Activated naive CD4-positive, alpha-beta T cell treated with anti-CD3 and anti-CD28 coated beads, Interleukin-2, amount 10 ng/mL, durations not matched to agents 7 days and 5 days (primary cell): ENCODE data around the gene COL4A1.
"Not testable (repeated sequence)": the region's sequence is repeated elsewhere in the genome, so short reads cannot be mapped to it uniquely, and the experiment has no call there.

ENCODE experiments used
- CTCF ChIA-PET: fragments of 350-600 bp; sonication (Branson Sonifier 250); formaldehyde crosslinking; loops from one replicate; lab custom pipeline; 2021; ENCODE audit warnings: antibody characterized with exemption; lab: Charles Lee
- DNase-seq: peaks from one replicate; pipeline ENCODE4 v3.0.0-alpha.2; 2020
- H3K27ac Mint-ChIP-seq: one replicate; pipeline ENCODE4 v1.8.0; 2021; ENCODE audit warnings: mild to moderate bottlenecking, moderate library complexity, mixed read lengths
- H3K27me3 Mint-ChIP-seq: one replicate; pipeline ENCODE4 v1.8.0; 2021; ENCODE audit warnings: mild to moderate bottlenecking, mixed read lengths
- H3K36me3 Mint-ChIP-seq: one replicate; pipeline ENCODE4 v1.8.0; 2021; ENCODE audit warnings: mixed read lengths
- H3K4me1 Mint-ChIP-seq: one replicate; pipeline ENCODE4 v1.8.0; 2021; ENCODE audit warnings: mixed read lengths
- H3K4me3 Mint-ChIP-seq: one replicate; pipeline ENCODE4 v1.8.0; 2021; ENCODE audit warnings: mild to moderate bottlenecking, moderate library complexity, mixed read lengths
- H3K9me3 Mint-ChIP-seq: one replicate; pipeline ENCODE4 v1.8.0; 2021; ENCODE audit warnings: mixed read lengths

COL4A1 gene

GRCh38 chr13:110125613-110126272 lies 181.2 kb downstream of the COL4A1 start:
- Mint-ChIP-seq H3K27me3 (peaks cover 55% of the 10 kb centered on the region), H3K9me3 (no peaks in the 10 kb centered on the region), H3K4me1 (no peaks in the 10 kb centered on the region), H3K4me3 (no peak overlapping the region), H3K36me3 (no peaks in the 10 kb centered on the region), H3K27ac (no peak overlapping the region)
- CTCF ChIA-PET = no interaction called here
- no peak for DNase-seq

GRCh38 chr13:110125157-110125556 lies 181.8 kb downstream of the COL4A1 start:
- Mint-ChIP-seq H3K4me3 (no peak overlapping the region), H3K9me3 (no peaks in the 10 kb centered on the region), H3K27me3 (peaks cover 58% of the 10 kb centered on the region), H3K27ac (no peak overlapping the region), H3K36me3 (no peaks in the 10 kb centered on the region), H3K4me1 (no peaks in the 10 kb centered on the region)
- CTCF ChIA-PET = no interaction called here
- DNase-seq = no peak

- no peaks in the 10 kb centered on the region for H3K36me3 Mint-ChIP-seq
- CTCF ChIA-PET = no interaction called here
- H3K4me3 Mint-ChIP-seq = no peak overlapping the region
- no peak overlapping the region for H3K27ac Mint-ChIP-seq
- no peaks in the 10 kb centered on the region for H3K9me3 Mint-ChIP-seq
- H3K27me3 Mint-ChIP-seq = peaks cover 53% of the 10 kb centered on the region
- DNase-seq = no peak
- no peaks in the 10 kb centered on the region for H3K4me1 Mint-ChIP-seq
Measured at GRCh38 chr13:110124201-110124940, 182.6 kb downstream of the COL4A1 start.

GRCh38 chr13:110123041-110123809 lies 183.7 kb downstream of the COL4A1 start:
- Mint-ChIP-seq H3K9me3 (no peaks in the 10 kb centered on the region), H3K27ac (no peak overlapping the region), H3K27me3 (peaks cover 53% of the 10 kb centered on the region), H3K36me3 (no peaks in the 10 kb centered on the region), H3K4me1 (no peaks in the 10 kb centered on the region), H3K4me3 (no peak overlapping the region)
- DNase-seq = no peak
- CTCF ChIA-PET = no interaction called here

- no peak for DNase-seq
- Mint-ChIP-seq H3K4me1 (no peaks in the 10 kb centered on the region), H3K27me3 (peaks cover 44% of the 10 kb centered on the region), H3K36me3 (no peaks in the 10 kb centered on the region), H3K9me3 (no peaks in the 10 kb centered on the region), H3K27ac (no peak overlapping the region), H3K4me3 (no peak overlapping the region)
- CTCF ChIA-PET = no interaction called here
Measured at GRCh38 chr13:110121422-110122083, 185.4 kb downstream of the COL4A1 start.

- Mint-ChIP-seq H3K27ac (no peak overlapping the region), H3K4me1 (no peaks in the 10 kb centered on the region), H3K36me3 (no peaks in the 10 kb centered on the region), H3K27me3 (peaks cover 38% of the 10 kb centered on the region), H3K4me3 (no peak overlapping the region), H3K9me3 (no peaks in the 10 kb centered on the region)
- CTCF ChIA-PET = no interaction called here
- DNase-seq = no peak
Measured at GRCh38 chr13:110119935-110120905, 186.7 kb downstream of the COL4A1 start.

GRCh38 chr13:110118106-110118505 lies 188.9 kb downstream of the COL4A1 start:
- H3K36me3 Mint-ChIP-seq = no peaks in the 10 kb centered on the region
- CTCF ChIA-PET = no interaction called here
- no peaks in the 10 kb centered on the region for H3K9me3 Mint-ChIP-seq
- H3K4me3 Mint-ChIP-seq = no peak overlapping the region
- H3K27ac Mint-ChIP-seq = no peak overlapping the region
- no peak for DNase-seq
- H3K27me3 Mint-ChIP-seq = peaks cover 24% of the 10 kb centered on the region
- H3K4me1 Mint-ChIP-seq = no peaks in the 10 kb centered on the region

- H3K9me3 Mint-ChIP-seq = no peaks in the 10 kb centered on the region
- H3K27ac Mint-ChIP-seq = no peak overlapping the region
- H3K4me3 Mint-ChIP-seq = no peak overlapping the region
- DNase-seq = peak; percentile 62
- no peaks in the 10 kb centered on the region for H3K36me3 Mint-ChIP-seq
- H3K4me1 Mint-ChIP-seq = no peaks in the 10 kb centered on the region
- CTCF ChIA-PET = interaction anchor here (0.9 kb wide), 1 partner anchor 1155 kb away, joined by 3 read pairs; no protein-coding TSS in a partner anchor
- peaks cover 21% of the 10 kb centered on the region for H3K27me3 Mint-ChIP-seq
Measured at GRCh38 chr13:110116072-110116487, 190.9 kb downstream of the COL4A1 start.

GRCh38 chr13:110115591-110115990 lies 191.4 kb downstream of the COL4A1 start:
- H3K27me3 Mint-ChIP-seq = peaks cover 17% of the 10 kb centered on the region
- no peak for DNase-seq
- CTCF ChIA-PET = interaction anchor here (0.9 kb wide), 1 partner anchor 1154 kb away, joined by 3 read pairs; no protein-coding TSS in a partner anchor
- H3K4me3 Mint-ChIP-seq = no peak overlapping the region
- H3K36me3 Mint-ChIP-seq = no peaks in the 10 kb centered on the region
- H3K4me1 Mint-ChIP-seq = no peaks in the 10 kb centered on the region
- no peak overlapping the region for H3K27ac Mint-ChIP-seq
- H3K9me3 Mint-ChIP-seq = no peaks in the 10 kb centered on the region

GRCh38 chr13:110114316-110114715 lies 192.6 kb downstream of the COL4A1 start:
- CTCF ChIA-PET = interaction anchor here (0.8 kb wide), 1 partner anchor 10 kb away, joined by 4 read pairs; no protein-coding TSS in a partner anchor

GRCh38 chr13:110113284-110113764 lies 193.6 kb downstream of the COL4A1 start:
- no peak for DNase-seq
- no peaks in the 10 kb centered on the region for H3K4me1 Mint-ChIP-seq
- H3K27me3 Mint-ChIP-seq = peaks cover 16% of the 10 kb centered on the region
- CTCF ChIA-PET = no interaction called here
- H3K36me3 Mint-ChIP-seq = no peaks in the 10 kb centered on the region
- no peaks in the 10 kb centered on the region for H3K9me3 Mint-ChIP-seq
- no peak overlapping the region for H3K4me3 Mint-ChIP-seq
- H3K27ac Mint-ChIP-seq = no peak overlapping the region

More at GRCh38 chr13:110114316-110114715, 192.6 kb downstream of the COL4A1 start:
- Mint-ChIP-seq H3K27ac (no peak overlapping the region), H3K4me1 (no peaks in the 10 kb centered on the region), H3K9me3 (no peaks in the 10 kb centered on the region), H3K4me3 (no peak overlapping the region), H3K27me3 (peaks cover 16% of the 10 kb centered on the region), H3K36me3 (no peaks in the 10 kb centered on the region)
- DNase-seq = no peak

- H3K4me1 Mint-ChIP-seq, H3K27ac Mint-ChIP-seq, H3K4me3 Mint-ChIP-seq, CTCF ChIA-PET, H3K9me3 Mint-ChIP-seq, H3K36me3 Mint-ChIP-seq, DNase-seq: not testable (repeated sequence)
- peaks cover 13% of the 10 kb centered on the region for H3K27me3 Mint-ChIP-seq
Measured at GRCh38 chr13:110112379-110112778, 194.6 kb downstream of the COL4A1 start.

- Mint-ChIP-seq H3K36me3 (no peaks in the 10 kb centered on the region), H3K9me3 (no peaks in the 10 kb centered on the region), H3K4me3 (no peak overlapping the region), H3K27ac (no peak overlapping the region), H3K4me1 (no peaks in the 10 kb centered on the region), H3K27me3 (peaks cover 4% of the 10 kb centered on the region)
- CTCF ChIA-PET = no interaction called here
- no peak for DNase-seq
Measured at GRCh38 chr13:110110783-110111182, 196.2 kb downstream of the COL4A1 start.
